Measurements from ENCODE around the gene HTR3E. TPM values are rescaled to one million over a fixed set of nuclear protein-coding genes. Genes with fewer than 3 reads are reported as not detected.

HTR3E gene
- total RNA-seq, 1 donor: not detected

DNA sequence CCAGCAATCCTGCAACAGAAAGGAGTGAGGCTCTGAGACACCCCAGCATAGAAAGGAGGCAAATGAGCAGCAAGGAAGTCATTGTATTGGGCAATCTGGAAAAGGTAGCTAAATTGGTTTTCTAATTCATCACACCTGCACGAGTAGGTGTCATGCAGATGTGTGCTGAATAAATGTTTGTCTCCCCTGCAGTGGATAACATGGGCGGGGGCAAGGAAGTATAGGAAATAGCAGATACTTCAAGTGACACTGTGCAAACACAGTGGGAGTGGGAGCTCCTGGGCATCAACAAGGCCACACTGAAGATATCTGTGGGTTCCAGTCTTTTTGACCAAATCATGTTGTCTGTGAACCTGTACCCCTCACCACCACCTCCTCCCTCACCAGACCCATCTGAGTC, 14.4 kb upstream of the HTR3E start:
- peaks cover 5% of the 10 kb centered on the region for H3K4me1 ChIP-seq (ENCODE audit: insufficient read depth, low read length)
- H3K4me3 ChIP-seq (ENCODE audit: insufficient read depth, low read length): no peak overlapping the region
- peaks cover 5% of the 10 kb centered on the region for H3K9me3 ChIP-seq (ENCODE audit: low read depth, low read length)
- no peaks in the 10 kb centered on the region for H3K36me3 ChIP-seq (ENCODE audit: insufficient read depth, low read length)
- H2AFZ ChIP-seq (ENCODE audit: low read length): no peak overlapping the region
- no peak overlapping the region for H3K4me2 ChIP-seq (ENCODE audit: insufficient read depth, low read length)
- no peak for TF ChIP-seq CTCF (IDR thresholded peaks at IDR 0.05; ENCODE audit: extremely low read depth, low read depth, low read length)
- H3K27me3 ChIP-seq (ENCODE audit: insufficient read depth, low read length): peaks cover 9% of the 10 kb centered on the region
- H3K79me2 ChIP-seq (ENCODE audit: insufficient read depth, low read length): no peaks in the 10 kb centered on the region
- no peak overlapping the region for H3K27ac ChIP-seq (ENCODE audit: low read depth, low read length)
- DNase-seq (ENCODE audit: insufficient read length, low spot score, missing footprints): no peak
- no peaks in the 10 kb centered on the region for H4K20me1 ChIP-seq (ENCODE audit: insufficient read depth, low read length)

DNA sequence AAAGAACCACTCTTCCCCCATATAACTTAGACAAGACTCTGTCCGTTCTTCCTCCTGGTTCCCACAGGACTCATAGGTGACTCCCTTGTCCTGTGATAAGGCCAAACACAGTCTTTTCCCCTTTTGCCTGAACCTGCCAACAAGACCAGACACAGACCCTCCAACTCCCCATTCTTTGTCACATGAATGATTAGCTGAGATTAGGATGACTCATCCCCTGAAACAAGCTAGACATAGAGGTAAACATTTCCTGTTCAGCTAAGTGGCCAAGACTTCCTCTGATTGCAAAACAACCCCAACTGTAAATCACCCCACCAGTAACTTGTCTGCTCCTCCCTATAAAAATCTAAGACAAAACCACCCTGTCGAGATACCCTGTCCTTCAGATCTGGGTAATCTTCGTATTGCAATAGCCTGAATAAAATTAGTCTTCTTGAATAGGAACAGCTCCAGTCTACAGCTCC, 11.4 kb upstream of the HTR3E start:
- Histone ChIP-seq H3K27ac (ENCODE audit: low read depth, low read length) (no peak overlapping the region), H3K9me3 (ENCODE audit: low read depth, low read length) (peaks cover 5% of the 10 kb centered on the region), H4K20me1 (ENCODE audit: insufficient read depth, low read length) (no peaks in the 10 kb centered on the region), H3K4me1 (ENCODE audit: insufficient read depth, low read length) (no peaks in the 10 kb centered on the region), H3K36me3 (ENCODE audit: insufficient read depth, low read length) (no peaks in the 10 kb centered on the region), H3K79me2 (ENCODE audit: insufficient read depth, low read length) (no peaks in the 10 kb centered on the region), H3K4me3 (ENCODE audit: insufficient read depth, low read length) (no peak overlapping the region), H2AFZ (ENCODE audit: low read length) (no peak overlapping the region), H3K27me3 (ENCODE audit: insufficient read depth, low read length) (peaks cover 9% of the 10 kb centered on the region), H3K4me2 (ENCODE audit: insufficient read depth, low read length) (no peak overlapping the region)
- peak; percentile 73 for DNase-seq (ENCODE audit: insufficient read length, low spot score, missing footprints)
- no peak for TF ChIP-seq CTCF (IDR thresholded peaks at IDR 0.05; ENCODE audit: extremely low read depth, low read depth, low read length)

- Histone ChIP-seq H3K4me3 (ENCODE audit: insufficient read depth, low read length) (no peak overlapping the region), H3K4me2 (ENCODE audit: insufficient read depth, low read length) (no peak overlapping the region), H3K36me3 (ENCODE audit: insufficient read depth, low read length) (no peaks in the 10 kb centered on the region), H3K27me3 (ENCODE audit: insufficient read depth, low read length) (peaks cover under 1% of the 10 kb centered on the region), H3K27ac (ENCODE audit: low read depth, low read length) (no peak overlapping the region), H2AFZ (ENCODE audit: low read length) (no peak overlapping the region), H4K20me1 (ENCODE audit: insufficient read depth, low read length) (no peaks in the 10 kb centered on the region), H3K9me3 (ENCODE audit: low read depth, low read length) (no peaks in the 10 kb centered on the region), H3K4me1 (ENCODE audit: insufficient read depth, low read length) (no peaks in the 10 kb centered on the region), H3K79me2 (ENCODE audit: insufficient read depth, low read length) (no peaks in the 10 kb centered on the region)
- no peak for DNase-seq (ENCODE audit: insufficient read length, low spot score, missing footprints)
- no peak for TF ChIP-seq CTCF (IDR thresholded peaks at IDR 0.05; ENCODE audit: extremely low read depth, low read depth, low read length)
These were observed 4.7 kb upstream of the HTR3E start for GRCh38 chr3:184092199-184092598.

DNA sequence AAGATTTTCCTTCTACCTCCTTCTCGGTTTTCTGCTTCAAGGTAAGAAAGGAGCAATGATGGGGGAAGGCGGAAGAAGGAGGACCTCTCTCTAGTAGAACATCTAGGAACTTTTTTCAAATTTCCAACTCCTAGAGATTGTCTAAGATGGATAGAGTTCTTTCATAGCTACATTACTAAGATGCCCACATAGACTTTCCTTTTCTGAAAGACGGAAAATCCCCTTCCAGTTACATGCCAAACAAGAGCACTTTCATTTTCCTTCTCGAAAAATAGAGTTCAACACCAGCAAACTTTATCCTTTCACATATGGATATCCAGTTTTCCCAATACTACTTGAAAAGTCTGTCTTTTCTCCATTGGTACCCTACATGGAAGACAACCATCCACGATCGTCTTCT, 692 bp downstream of the HTR3E start:
- Histone ChIP-seq H3K4me3 (ENCODE audit: insufficient read depth, low read length) (no peak overlapping the region), H3K4me1 (ENCODE audit: insufficient read depth, low read length) (no peaks in the 10 kb centered on the region), H3K36me3 (ENCODE audit: insufficient read depth, low read length) (no peaks in the 10 kb centered on the region), H3K4me2 (ENCODE audit: insufficient read depth, low read length) (no peak overlapping the region), H3K27me3 (ENCODE audit: insufficient read depth, low read length) (peaks cover 12% of the 10 kb centered on the region), H3K9me3 (ENCODE audit: low read depth, low read length) (no peaks in the 10 kb centered on the region), H2AFZ (ENCODE audit: low read length) (no peak overlapping the region), H4K20me1 (ENCODE audit: insufficient read depth, low read length) (no peaks in the 10 kb centered on the region), H3K27ac (ENCODE audit: low read depth, low read length) (no peak overlapping the region), H3K79me2 (ENCODE audit: insufficient read depth, low read length) (no peaks in the 10 kb centered on the region)
- no peak for TF ChIP-seq CTCF (IDR thresholded peaks at IDR 0.05; ENCODE audit: extremely low read depth, low read depth, low read length)
- DNase-seq (ENCODE audit: insufficient read length, low spot score, missing footprints): peak; percentile 43

All from osteoblast (primary cell).